Fibroblast of lung (primary cell): Measurements from ENCODE around the gene TLE5.

Source experiments
- CTCF ChIP-seq, 2 donors: IDR thresholded peaks in 1 of 2; conservative IDR thresholded peaks in 1 of 2; 1 replicate in 1 of 2; 2 replicates in 1 of 2; pipeline ENCODE4 v1.5.1; 2011 to 2012; ENCODE audit warnings: low read length in 2 of 2, control low read depth in 1 of 2, inconsistent platforms in 1 of 2, low read depth in 1 of 2, mild to moderate bottlenecking in 1 of 2
- EZH2 ChIP-seq: IDR thresholded peaks from 2 replicates; pipeline ENCODE4 v1.5.1; 2012; ENCODE audit warnings: low read length, control low read depth, mild to moderate bottlenecking; ENCODE audit errors: missing control alignments

GRCh38 chr19:3094601-3095440 is 32.5 kb upstream of the TLE5 start:
- TF ChIP-seq CTCF (conservative IDR thresholded peaks at IDR 0.05 in 1 of 2, IDR thresholded peaks at IDR 0.05 in 1 of 2; ENCODE audit: low read depth in 1 of 2, low read length in 2 of 2): no peak
- TF ChIP-seq EZH2: no peak
